ENCODE measurements around the gene TM9SF4. TPM values are rescaled to one million over a fixed set of nuclear protein-coding genes. Genes with fewer than 3 reads are reported as not detected.

Gene TM9SF4
- total and polyA plus RNA-seq, 2 of the 8 experiments (the other 6 are each of a cell fraction or from before 2014, with no cell fraction given): 38.4 to 68.7 TPM

- peaks cover 30 to 61% (median 55%) of the 10 kb centered on the region in 4 experiments for H3K36me3 ChIP-seq (ENCODE audit: control insufficient read depth in 2 of 4, insufficient read depth in 4 of 4, low read length in 3 of 4)
- CTCF ChIA-PET (ENCODE audit: partially characterized antibody): no interaction called here
- no peak for TF ChIP-seq TAF7 (optimal IDR thresholded peaks at IDR 0.05; ENCODE audit: borderline replicate concordance, low read depth, low read length)
- no peak for TF ChIP-seq TAF1 (IDR thresholded peaks at IDR 0.05; ENCODE audit: low read depth, low read length)
- no peak for TF ChIP-seq EZH2 (IDR thresholded peaks at IDR 0.05; ENCODE audit: low read depth, low read length, severe bottlenecking)
- TF ChIP-seq TEAD4 (IDR thresholded peaks at IDR 0.05; ENCODE audit: low read depth, low read length): no peak
- TF ChIP-seq CHD2 (IDR thresholded peaks at IDR 0.05; ENCODE audit: low read length): no peak
- TF ChIP-seq CEBPB (IDR thresholded peaks at IDR 0.05; ENCODE audit: low read depth, low read length): no peak
- TF ChIP-seq SUZ12 (IDR thresholded peaks at IDR 0.05; ENCODE audit: low read length): no peak
- no peak for TF ChIP-seq GABPA (IDR thresholded peaks at IDR 0.05; ENCODE audit: borderline replicate concordance, insufficient read depth, low read length)
- no peak for TF ChIP-seq JUN (IDR thresholded peaks at IDR 0.05; ENCODE audit: low read depth, low read length)
- no peak for TF ChIP-seq HDAC6 (IDR thresholded peaks at IDR 0.05; ENCODE audit: low read depth, low read length)
- no peak for TF ChIP-seq CBX8 (IDR thresholded peaks at IDR 0.05; ENCODE audit: borderline replicate concordance, low read depth, low read length)
- TF ChIP-seq KDM5A (IDR thresholded peaks at IDR 0.05; ENCODE audit: low read length): no peak
- no peak for TF ChIP-seq EP300 (IDR thresholded peaks at IDR 0.05; ENCODE audit: borderline replicate concordance in 1 of 2, low read depth in 2 of 2, low read length in 2 of 2)
- TF ChIP-seq YY1 (IDR thresholded peaks at IDR 0.05; ENCODE audit: low read depth, low read length): no peak
- TF ChIP-seq BRCA1 (IDR thresholded peaks at IDR 0.05; ENCODE audit: low read depth, low read length): no peak
- no peak for TF ChIP-seq ASH2L (IDR thresholded peaks at IDR 0.05; ENCODE audit: low read length)
Observed at GRCh38 chr20:32162351-32162750, 52.8 kb downstream of the TM9SF4 start.

More at GRCh38 chr20:32162351-32162750, 52.8 kb downstream of the TM9SF4 start:
- no peak overlapping the region for H3K4me3 ChIP-seq (ENCODE audit: extremely low read depth in 1 of 4, insufficient read depth in 2 of 4, low read depth in 3 of 4, low read length in 4 of 4)
- H2AFZ ChIP-seq (ENCODE audit: low read length): no peak overlapping the region
- H3K79me1 ChIP-seq (ENCODE audit: low read depth, low read length): no peaks in the 10 kb centered on the region
- no peak overlapping the region for H3K56ac ChIP-seq (replicated peaks; ENCODE audit: insufficient read length, low read depth, low read length)
- 78% methylated on average over 3 of the region's 3 CpGs; no CpG with 5 or more reads in 1 of the 2 experiments for WGBS, 2 experiments (ENCODE audit: extremely low coverage in 1 of 2, insufficient coverage in 1 of 2, insufficient read length in 1 of 2, insufficient replicate concordance in 2 of 2, low coverage in 1 of 2, low lambda C conversion rate in 2 of 2, missing lambda C conversion rate in 1 of 2)
- no peak overlapping the region for H4K5ac ChIP-seq (ENCODE audit: insufficient read length, low read depth, low read length)
- no peak overlapping the region for H2BK120ac ChIP-seq (replicated peaks; ENCODE audit: low read depth, low read length)
- POLR2A ChIA-PET (ENCODE audit: partially characterized antibody): no interaction called here
- no peak overlapping the region for H4K91ac ChIP-seq (replicated peaks; ENCODE audit: insufficient read length, low read length)
- H3K4me1 ChIP-seq (replicated peaks in 1 of 4; ENCODE audit: control insufficient read depth in 3 of 4, insufficient read depth in 4 of 4, low read length in 3 of 4): no peaks in the 10 kb centered on the region
- no peak overlapping the region for H3K27ac ChIP-seq (ENCODE audit: low read depth, low read length)
- H3K9ac ChIP-seq (replicated peaks in 1 of 4; ENCODE audit: extremely low read depth in 1 of 4, low read depth in 3 of 4, low read length in 3 of 4): no peak overlapping the region
- no peak for FAIRE-seq
- no peak overlapping the region for H3K18ac ChIP-seq (ENCODE audit: extremely low read depth, low read length)
- H2BK20ac ChIP-seq (ENCODE audit: low read length): no peak overlapping the region
- H3K23ac ChIP-seq (ENCODE audit: insufficient read length): no peak overlapping the region
- no peak for DNase-seq (ENCODE audit: low read depth in 1 of 2, low spot score in 2 of 2)
- no peak overlapping the region for H2BK15ac ChIP-seq (ENCODE audit: low read length)
- H2AK5ac ChIP-seq (ENCODE audit: low read depth, low read length): no peak overlapping the region
- no peaks in the 10 kb centered on the region for H3K9me3 ChIP-seq (ENCODE audit: insufficient read depth in 2 of 2, low read depth in 1 of 2, low read length in 1 of 2)
- H2BK12ac ChIP-seq (ENCODE audit: low read depth, low read length): no peak overlapping the region
- H4K8ac ChIP-seq (ENCODE audit: extremely low read depth, insufficient read depth, low read length): no peak overlapping the region
- H3K79me2 ChIP-seq (ENCODE audit: control insufficient read depth in 1 of 2, insufficient read depth in 2 of 2, low read length in 2 of 2): no peaks in the 10 kb centered on the region
- H2BK5ac ChIP-seq (ENCODE audit: low read depth, low read length): no peak overlapping the region
- H3K27me3 ChIP-seq (replicated peaks in 1 of 4; ENCODE audit: control insufficient read depth in 3 of 4, extremely low read depth in 1 of 4, insufficient read depth in 3 of 4, low read length in 3 of 4): no peaks in the 10 kb centered on the region
- H3K23me2 ChIP-seq (ENCODE audit: low read depth, low read length): no peaks in the 10 kb centered on the region
- no peak overlapping the region for H3K14ac ChIP-seq (ENCODE audit: insufficient read length)
- peaks cover 3 to 7% of the 10 kb centered on the region in 2 experiments for H4K20me1 ChIP-seq (replicated peaks in 1 of 2; ENCODE audit: control insufficient read depth in 1 of 2, insufficient read depth in 2 of 2, low read length in 2 of 2)
- H3K4me2 ChIP-seq (ENCODE audit: insufficient read depth in 1 of 2, low read depth in 2 of 2, low read length in 2 of 2): no peak overlapping the region
- H3K4ac ChIP-seq (replicated peaks; ENCODE audit: insufficient read length, low read depth, low read length): no peak overlapping the region

Data from H1 (cell line).